ENCODE data around the gene FBN1. TPM values are rescaled to one million over a fixed set of nuclear protein-coding genes. Genes with fewer than 3 reads are reported as not detected.

The FBN1 gene
- total RNA-seq, 1 donor from 2014 or later: 1,183 TPM

DNA sequence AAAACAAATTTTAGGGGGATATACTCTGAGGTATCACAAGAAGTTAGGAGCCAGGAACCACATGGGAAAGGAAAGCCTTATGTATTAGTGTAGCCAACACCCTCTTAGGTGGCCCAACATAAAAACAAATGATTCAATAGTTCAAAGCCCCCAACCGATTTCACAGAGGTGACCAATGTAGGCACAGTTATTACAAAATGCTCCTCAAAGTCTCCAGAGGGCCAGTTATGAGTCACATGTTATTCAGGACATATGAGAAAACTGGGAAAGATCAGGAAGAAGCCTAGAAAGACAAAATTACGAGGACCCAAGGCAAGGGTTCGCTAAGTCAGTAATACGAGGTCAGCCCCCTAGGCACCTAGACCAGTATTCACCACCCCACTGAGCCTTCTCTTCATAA, 29.9 kb upstream of the FBN1 start:
- no peak for DNase-seq (ENCODE audit: low spot score)
- Mint-ChIP-seq H3K4me3 (ENCODE audit: unreplicated experiment) (no peak overlapping the region), H3K36me3 (ENCODE audit: low read depth) (no peaks in the 10 kb centered on the region), H3K27ac (ENCODE audit: unreplicated experiment) (peak overlapping the region; percentile 30), H3K4me1 (ENCODE audit: low read depth) (peaks cover 36% of the 10 kb centered on the region), H3K27me3 (ENCODE audit: low read depth) (no peaks in the 10 kb centered on the region), H3K9me3 (ENCODE audit: low read depth) (no peaks in the 10 kb centered on the region)
- TF ChIP-seq, protein P1, sequence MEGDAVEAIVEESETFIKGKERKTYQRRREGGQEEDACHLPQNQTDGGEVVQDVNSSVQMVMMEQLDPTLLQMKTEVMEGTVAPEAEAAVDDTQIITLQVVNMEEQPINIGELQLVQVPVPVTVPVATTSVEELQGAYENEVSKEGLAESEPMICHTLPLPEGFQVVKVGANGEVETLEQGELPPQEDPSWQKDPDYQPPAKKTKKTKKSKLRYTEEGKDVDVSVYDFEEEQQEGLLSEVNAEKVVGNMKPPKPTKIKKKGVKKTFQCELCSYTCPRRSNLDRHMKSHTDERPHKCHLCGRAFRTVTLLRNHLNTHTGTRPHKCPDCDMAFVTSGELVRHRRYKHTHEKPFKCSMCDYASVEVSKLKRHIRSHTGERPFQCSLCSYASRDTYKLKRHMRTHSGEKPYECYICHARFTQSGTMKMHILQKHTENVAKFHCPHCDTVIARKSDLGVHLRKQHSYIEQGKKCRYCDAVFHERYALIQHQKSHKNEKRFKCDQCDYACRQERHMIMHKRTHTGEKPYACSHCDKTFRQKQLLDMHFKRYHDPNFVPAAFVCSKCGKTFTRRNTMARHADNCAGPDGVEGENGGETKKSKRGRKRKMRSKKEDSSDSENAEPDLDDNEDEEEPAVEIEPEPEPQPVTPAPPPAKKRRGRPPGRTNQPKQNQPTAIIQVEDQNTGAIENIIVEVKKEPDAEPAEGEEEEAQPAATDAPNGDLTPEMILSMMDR (IDR thresholded peaks at IDR 0.05): no peak

DNA sequence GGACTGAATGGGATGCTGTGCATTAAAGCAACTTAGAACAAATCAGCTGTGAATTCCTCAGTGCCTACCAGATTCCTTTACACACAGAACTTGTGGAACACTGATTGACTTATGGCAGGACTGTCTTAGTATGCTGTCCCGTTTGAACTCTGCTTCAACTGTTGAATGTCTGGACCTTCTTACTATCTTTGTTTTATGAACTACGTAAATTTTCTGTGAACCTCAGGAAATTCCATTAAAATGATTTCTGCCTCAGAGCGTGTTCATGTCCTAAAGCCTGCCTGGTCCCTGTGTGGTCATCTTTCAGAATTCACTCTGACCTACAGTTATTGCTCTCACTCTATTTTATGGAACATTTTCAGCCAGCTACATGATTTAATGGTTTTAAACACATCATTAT, 29.4 kb upstream of the FBN1 start:
- Mint-ChIP-seq H3K27ac (ENCODE audit: unreplicated experiment) (peak overlapping the region; percentile 18), H3K4me1 (ENCODE audit: low read depth) (peaks cover 42% of the 10 kb centered on the region), H3K27me3 (ENCODE audit: low read depth) (no peaks in the 10 kb centered on the region), H3K4me3 (ENCODE audit: unreplicated experiment) (no peak overlapping the region), H3K9me3 (ENCODE audit: low read depth) (no peaks in the 10 kb centered on the region), H3K36me3 (ENCODE audit: low read depth) (no peaks in the 10 kb centered on the region)
- no peak for DNase-seq (ENCODE audit: low spot score)
- TF ChIP-seq, protein P1 (IDR thresholded peaks at IDR 0.05): no peak

DNA sequence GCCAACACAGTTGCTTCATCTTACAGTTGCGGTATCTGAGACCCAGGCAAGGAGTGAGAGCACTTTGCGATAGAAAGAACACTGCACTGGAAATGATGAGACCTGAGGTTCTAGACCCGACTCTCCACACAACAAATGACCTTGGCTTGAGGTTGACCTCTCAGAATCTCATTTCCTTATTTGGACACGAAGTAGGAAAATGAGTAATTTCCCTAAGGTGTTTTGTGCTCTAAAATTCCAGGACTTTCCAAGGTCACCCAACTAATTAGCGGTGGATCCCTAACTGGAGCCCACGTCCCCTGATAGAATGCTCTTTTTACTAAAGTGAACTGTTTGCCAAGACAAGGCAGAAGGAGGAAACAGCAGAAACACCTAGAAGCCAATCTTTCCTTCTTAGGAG, 26.7 kb upstream of the FBN1 start:
- no peaks in the 10 kb centered on the region for H3K27me3 Mint-ChIP-seq (ENCODE audit: low read depth)
- no peak for DNase-seq (ENCODE audit: low spot score)
- H3K4me3 Mint-ChIP-seq (ENCODE audit: unreplicated experiment): no peak overlapping the region
- no peaks in the 10 kb centered on the region for H3K9me3 Mint-ChIP-seq (ENCODE audit: low read depth)
- H3K27ac Mint-ChIP-seq (ENCODE audit: unreplicated experiment): no peak overlapping the region
- TF ChIP-seq, protein P1 (IDR thresholded peaks at IDR 0.05): no peak
- no peaks in the 10 kb centered on the region for H3K36me3 Mint-ChIP-seq (ENCODE audit: low read depth)
- peaks cover 61% of the 10 kb centered on the region for H3K4me1 Mint-ChIP-seq (ENCODE audit: low read depth)

DNA sequence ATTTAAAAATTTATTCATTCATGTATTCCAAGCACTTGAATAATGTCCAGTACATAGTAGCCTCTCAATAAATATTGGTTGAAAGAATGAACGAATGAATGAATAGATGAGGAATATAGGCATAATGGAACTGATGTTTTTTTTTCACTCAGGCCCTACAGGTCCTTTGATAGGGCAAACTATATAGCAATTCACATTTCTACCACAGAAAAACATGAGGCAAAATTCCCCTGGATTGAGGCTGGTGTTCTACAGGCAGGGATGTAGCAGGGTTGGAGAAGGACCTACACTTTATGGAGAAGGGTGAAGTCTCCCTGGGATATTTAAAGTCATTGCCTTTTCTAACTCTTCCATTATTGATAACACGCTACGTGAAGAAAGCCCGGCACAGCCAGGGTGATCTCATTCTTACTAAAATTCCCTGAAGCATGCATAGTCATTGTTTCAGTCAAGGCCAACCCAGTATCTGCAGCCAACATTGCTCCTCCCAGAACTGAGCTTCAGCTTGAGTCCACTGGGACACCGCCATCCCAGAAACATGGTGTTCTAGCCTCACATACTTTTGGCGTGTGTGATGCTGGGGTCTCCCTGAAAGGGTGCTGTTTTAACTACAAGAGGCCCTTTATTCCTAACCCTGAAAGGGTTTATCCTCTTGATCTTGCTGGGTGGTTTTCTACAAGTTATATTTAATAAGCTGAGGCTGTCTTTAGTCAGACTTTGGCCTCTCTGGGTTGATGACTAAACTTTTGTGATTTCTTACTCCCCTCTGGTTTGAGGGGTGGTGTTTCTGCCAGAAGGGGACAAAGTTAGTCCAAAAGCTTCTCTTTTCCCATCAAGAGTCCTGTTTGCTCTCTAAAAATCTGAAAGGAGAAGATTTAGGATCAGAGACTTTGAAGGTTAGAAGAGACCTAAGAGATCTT, 25.9 kb upstream of the FBN1 start:
- TF ChIP-seq, protein P1 (IDR thresholded peaks at IDR 0.05): no peak
- no peak overlapping the region for H3K4me3 Mint-ChIP-seq (ENCODE audit: unreplicated experiment)
- no peaks in the 10 kb centered on the region for H3K9me3 Mint-ChIP-seq (ENCODE audit: low read depth)
- no peaks in the 10 kb centered on the region for H3K27me3 Mint-ChIP-seq (ENCODE audit: low read depth)
- no peak for DNase-seq (ENCODE audit: low spot score)
- H3K27ac Mint-ChIP-seq (ENCODE audit: unreplicated experiment): no peak overlapping the region
- H3K4me1 Mint-ChIP-seq (ENCODE audit: low read depth): peaks cover 65% of the 10 kb centered on the region
- H3K36me3 Mint-ChIP-seq (ENCODE audit: low read depth): no peaks in the 10 kb centered on the region

DNA sequence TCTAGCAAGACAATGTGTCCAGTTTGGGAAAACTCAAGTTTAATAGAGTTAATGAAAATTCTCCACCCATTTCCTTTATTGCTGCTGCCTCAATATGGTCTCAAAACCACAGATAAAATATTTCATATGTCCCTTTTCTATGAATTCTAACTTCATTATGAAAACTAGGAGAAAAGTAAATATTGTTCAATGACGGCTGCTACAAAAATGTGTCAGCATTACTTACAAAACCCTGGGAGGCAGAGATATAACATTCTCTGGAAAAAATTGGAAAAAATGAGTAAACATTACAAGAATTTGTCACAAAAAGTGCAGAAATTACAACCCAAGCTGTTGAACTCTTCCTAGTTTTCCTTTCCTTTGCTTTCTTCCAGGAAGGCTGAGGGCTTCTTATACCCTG, 22.2 kb upstream of the FBN1 start:
- no peak for DNase-seq (ENCODE audit: low spot score)
- Mint-ChIP-seq H3K4me1 (ENCODE audit: low read depth) (peaks cover 51% of the 10 kb centered on the region), H3K36me3 (ENCODE audit: low read depth) (no peaks in the 10 kb centered on the region), H3K27ac (ENCODE audit: unreplicated experiment) (peak overlapping the region; percentile 86), H3K4me3 (ENCODE audit: unreplicated experiment) (peak overlapping the region; percentile 3), H3K27me3 (ENCODE audit: low read depth) (no peaks in the 10 kb centered on the region), H3K9me3 (ENCODE audit: low read depth) (no peaks in the 10 kb centered on the region)
- TF ChIP-seq, protein P1 (IDR thresholded peaks at IDR 0.05): no peak

Measured in chondrocyte (in vitro differentiated cells).